ENCODE measurements around the gene KANSL1. TPM values are rescaled to one million over a fixed set of nuclear protein-coding genes. Genes with fewer than 3 reads are reported as not detected.

KANSL1 gene
- total and polyA plus RNA-seq, 9 of the 15 experiments (the other 6 are each of a cell fraction or from before 2014, with no cell fraction given) = 3.6 to 55.4 (median 31.8) TPM

- TF ChIP-seq ZNF449 (CRISPR knock-in tag; IDR thresholded peaks at IDR 0.05) (no peak), EGR1 (conservative IDR thresholded peaks at IDR 0.05) (no peak; the same call in 1 of the 2 replicates), BMI1 (IDR thresholded peaks at IDR 0.05; ENCODE audit: low read length) (no peak), ELK3 (CRISPR knock-in tag; IDR thresholded peaks at IDR 0.05) (0 out of 2 replicates have a peak, but pooled peaks have one; percentile 45), L3MBTL2 (IDR thresholded peaks at IDR 0.05) (peak; percentile 84), CTCFL (IDR thresholded peaks at IDR 0.05; ENCODE audit: borderline replicate concordance, insufficient read depth, low read depth, low read length, poor library complexity, severe bottlenecking) (no peak), MXD1 (CRISPR knock-in tag; IDR thresholded peaks at IDR 0.05; ENCODE audit: borderline replicate concordance, poor library complexity, severe bottlenecking) (no peak), CEBPG (CRISPR knock-in tag; IDR thresholded peaks at IDR 0.05) (peak; percentile 58; the same call in 1 of the 2 replicates), CEBPG (tag; conservative IDR thresholded peaks at IDR 0.05 in 1 of 2, IDR thresholded peaks at IDR 0.05 in 1 of 2) (peak; percentile 78 to 83), ZNF347 (CRISPR knock-in tag; IDR thresholded peaks at IDR 0.05; ENCODE audit: low read depth) (no peak), ZKSCAN1 (IDR thresholded peaks at IDR 0.05; ENCODE audit: low read depth, low read length) (peak; percentile 86), SREBF1 (IDR thresholded peaks at IDR 0.05; ENCODE audit: borderline replicate concordance, low read depth, low read length) (0 out of 2 replicates have a peak, but pooled peaks have one; percentile 43), ZNF395 (CRISPR knock-in tag; IDR thresholded peaks at IDR 0.05) (peak; percentile 40), CREB3 (tag; conservative IDR thresholded peaks at IDR 0.05; ENCODE audit: low read depth) (no peak; the same call in 1 of the 2 replicates), HNRNPLL (IDR thresholded peaks at IDR 0.05; ENCODE audit: low read depth, low read length, poor library complexity, severe bottlenecking) (peak; percentile 70), ZNF507 (tag; conservative IDR thresholded peaks at IDR 0.05) (no peak), FOXA3 (CRISPR knock-in tag; conservative IDR thresholded peaks at IDR 0.05 in 1 of 2, IDR thresholded peaks at IDR 0.05 in 1 of 2) (peak in 1 of 2 experiments; percentile 82; a peak in 1 of 4 replicates), ZC3H11A (IDR thresholded peaks at IDR 0.05; ENCODE audit: low read depth, low read length) (no peak)
These were observed 580 bp upstream of the KANSL1 start (continued) for GRCh38 chr17:46193626-46194392.

Measured in K562 (cell line).